NCI-H748 treated with DMSO at 0.1 percent for 48 hours (cell line): ENCODE results near the gene TSKU.

ENCODE experiments used
- DNase-seq: peaks from one replicate; lab custom pipeline; 2025; lab: John Stamatoyannopoulos, UW

Gene TSKU

GRCh38 chr11:76770642-76771445, 12.3 kb upstream of the TSKU start:
- no peak for DNase-seq

GRCh38 chr11:76771446-76772099, 11.6 kb upstream of the TSKU start:
- DNase-seq, result no peak

GRCh38 chr11:76772100-76772782, 10.9 kb upstream of the TSKU start:
- no peak for DNase-seq

GRCh38 chr11:76772783-76773106, 10.4 kb upstream of the TSKU start:
- no peak for DNase-seq

GRCh38 chr11:76773921-76774361, 9.2 kb upstream of the TSKU start:
- no peak for DNase-seq

GRCh38 chr11:76776472-76776871, 6.7 kb upstream of the TSKU start:
- no peak for DNase-seq

- DNase-seq, result no peak
Observed at GRCh38 chr11:76777305-76777704, 5.9 kb upstream of the TSKU start.

GRCh38 chr11:76777876-76778275, 5.3 kb upstream of the TSKU start:
- no peak for DNase-seq

GRCh38 chr11:76778874-76779273, 4.3 kb upstream of the TSKU start:
- no peak for DNase-seq

GRCh38 chr11:76781046-76781801, 1.9 kb upstream of the TSKU start:
- no peak for DNase-seq

- no peak for DNase-seq
Observed at GRCh38 chr11:76781807-76782530, 1.2 kb upstream of the TSKU start.

- peak; percentile 44 for DNase-seq
Observed at GRCh38 chr11:76782531-76783293, 444 bp upstream of the TSKU start.

- DNase-seq, result no peak
Observed at GRCh38 chr11:76783896-76784813, 999 bp downstream of the TSKU start.

GRCh38 chr11:76785513-76785912, 2.4 kb downstream of the TSKU start:
- no peak for DNase-seq

GRCh38 chr11:76786016-76786415, 2.9 kb downstream of the TSKU start:
- DNase-seq, result no peak

GRCh38 chr11:76786441-76787014, 3.4 kb downstream of the TSKU start:
- no peak for DNase-seq

- DNase-seq, result no peak
Observed at GRCh38 chr11:76787271-76787670, 4.1 kb downstream of the TSKU start.

GRCh38 chr11:76787911-76788596, 4.9 kb downstream of the TSKU start:
- DNase-seq, result no peak
